Natural killer cell (primary cell): ENCODE data around the gene CAMTA1. TPM values are rescaled to one million over a fixed set of nuclear protein-coding genes. Genes with fewer than 3 reads are reported as not detected.

Experiments used
- ATAC-seq, 3 donors: fragments of 150-1000 bp in 2 of 3; fragments of 200-7000 bp in 1 of 3; cut with Tn5 transposase; 1 replicate in 1 of 3; 2 replicates in 2 of 3; pipeline ENCODE4 v1.10.0; 2021; ENCODE audit warnings: mild to moderate bottlenecking in 2 of 3, moderate library complexity in 2 of 3
- DNase-seq, 2 donors: peaks; one replicate each; pipeline versions ENCODE4 v3.0.0 to v3.0.0-alpha.2; 2013 to 2021; ENCODE audit warnings: mixed read lengths in 1 of 2
- H3K27ac ChIP-seq: one replicate; pipeline ENCODE4 v1.5.1; 2013; ENCODE audit warnings: mild to moderate bottlenecking, low read length
- H3K27me3 ChIP-seq: one replicate; pipeline ENCODE4 v1.6.1; 2013; ENCODE audit warnings: low read length; ENCODE audit not compliant: control insufficient read depth, insufficient read depth
- H3K36me3 ChIP-seq: one replicate; pipeline ENCODE4 v1.6.1; 2013; ENCODE audit warnings: low read length; ENCODE audit not compliant: control insufficient read depth, insufficient read depth
- H3K4me1 ChIP-seq: one replicate; pipeline ENCODE4 v1.6.1; 2013; ENCODE audit warnings: low read length; ENCODE audit not compliant: control insufficient read depth, insufficient read depth
- H3K4me3 ChIP-seq: one replicate; pipeline ENCODE4 v1.5.1; 2013; ENCODE audit warnings: low read length
- H3K9me3 ChIP-seq: one replicate; pipeline ENCODE4 v1.6.1; 2013; ENCODE audit warnings: low read length; ENCODE audit not compliant: control insufficient read depth, insufficient read depth
- H3K27ac Mint-ChIP-seq, 2 donors: one replicate each; pipeline ENCODE4 v1.8.0; 2022; ENCODE audit warnings: mild to moderate bottlenecking in 2 of 2, mixed read lengths in 2 of 2, moderate library complexity in 1 of 2
- H3K27me3 Mint-ChIP-seq, 2 donors: one replicate each; pipeline ENCODE4 v1.8.0; 2022; ENCODE audit warnings: low read depth in 2 of 2, mixed read lengths in 2 of 2
- H3K36me3 Mint-ChIP-seq: one replicate; pipeline ENCODE4 v1.8.0; 2022; ENCODE audit warnings: mixed read lengths
- H3K4me1 Mint-ChIP-seq, 2 donors: one replicate each; pipeline ENCODE4 v1.8.0; 2022; ENCODE audit warnings: mixed read lengths in 2 of 2
- H3K4me3 Mint-ChIP-seq: one replicate; pipeline ENCODE4 v1.8.0; 2022; ENCODE audit warnings: mild to moderate bottlenecking, moderate library complexity, mixed read lengths
- H3K9me3 Mint-ChIP-seq, 2 donors: one replicate each; pipeline ENCODE4 v1.8.0; 2022; ENCODE audit warnings: mixed read lengths in 2 of 2
- CTCF ChIP-seq: fragments of 200-600 bp; IDR thresholded peaks from one replicate; pipeline ENCODE4 v1.8.0; 2022; ENCODE audit warnings: antibody characterized with exemption
- WGBS: methylation state at CpG from one replicate; pipeline ENCODE4 v1.1.7; 2013; ENCODE audit warnings: missing lambda C conversion rate; ENCODE audit not compliant: insufficient coverage; 5-methylcytosine and 5-hydroxymethylcytosine counted together
- intact Hi-C: fragments of 100-400 bp; cut with micrococcal nuclease; formaldehyde crosslinking; loops from one replicate; pipeline ENCODE4 v1.14.2; 2022
- total RNA-seq, 4 donors: library from RNA; stranded (reverse); fragments of 120-200 nt in 1 of 4; gene quantifications; one replicate each; pipeline versions ENCODE4 v1.2.3 to v1.2.4, GENCODE V29; 2013 to 2022

Gene CAMTA1
- total RNA-seq, 3 donors from 2014 or later (not counting 1 experiment from before 2014, with no cell fraction given) = 40.6 to 53.3 (median 44.9) TPM

GRCh38 chr1:7564137-7564536, 778.9 kb downstream of the CAMTA1 start:
- no peak overlapping the region for H3K27ac ChIP-seq
- no peaks in the 10 kb centered on the region for H3K27me3 Mint-ChIP-seq
- ATAC-seq (no peak), DNase-seq (no peak)
- WGBS = 89% methylated on average over 12 of the region's 12 CpGs
- H3K4me3 ChIP-seq = no peak overlapping the region
- H3K27me3 ChIP-seq = no peaks in the 10 kb centered on the region
- no peaks in the 10 kb centered on the region for H3K4me1 ChIP-seq
- H3K4me1 Mint-ChIP-seq = no peaks in the 10 kb centered on the region
- intact Hi-C loops = no loop called here
- TF ChIP-seq CTCF = no peak
- no peak overlapping the region for H3K4me3 Mint-ChIP-seq
- H3K36me3 ChIP-seq = no peaks in the 10 kb centered on the region
- no peaks in the 10 kb centered on the region for H3K36me3 Mint-ChIP-seq
- H3K9me3 Mint-ChIP-seq = no peaks in the 10 kb centered on the region
- H3K9me3 ChIP-seq = no peaks in the 10 kb centered on the region
- H3K27ac Mint-ChIP-seq = no peak overlapping the region

- Histone ChIP-seq H3K9me3 (no peaks in the 10 kb centered on the region), H3K27me3 (no peaks in the 10 kb centered on the region), H3K36me3 (no peaks in the 10 kb centered on the region), H3K4me3 (no peak overlapping the region), H3K4me1 (no peaks in the 10 kb centered on the region), H3K27ac (no peak overlapping the region)
- Mint-ChIP-seq H3K27me3 (no peaks in the 10 kb centered on the region), H3K27ac (no peak overlapping the region), H3K4me1 (no peaks in the 10 kb centered on the region), H3K9me3 (no peaks in the 10 kb centered on the region), H3K36me3 (no peaks in the 10 kb centered on the region), H3K4me3 (no peak overlapping the region)
- no peak for TF ChIP-seq CTCF
- DNase-seq (no peak), ATAC-seq (no peak)
- 87% methylated on average over 10 of the region's 10 CpGs for WGBS
- intact Hi-C loops = no loop called here
These were observed 780.0 kb downstream of the CAMTA1 start for GRCh38 chr1:7565099-7565750.

- H3K27ac Mint-ChIP-seq = no peak overlapping the region
- Histone ChIP-seq H3K4me3 (no peak overlapping the region), H3K27ac (no peak overlapping the region), H3K27me3 (no peaks in the 10 kb centered on the region), H3K9me3 (no peaks in the 10 kb centered on the region), H3K4me1 (no peaks in the 10 kb centered on the region), H3K36me3 (no peaks in the 10 kb centered on the region)
- no peak overlapping the region for H3K4me3 Mint-ChIP-seq
- WGBS = 76% methylated on average over 16 of the region's 16 CpGs
- no peaks in the 10 kb centered on the region for H3K27me3 Mint-ChIP-seq
- H3K4me1 Mint-ChIP-seq = no peaks in the 10 kb centered on the region
- TF ChIP-seq CTCF = no peak
- no peaks in the 10 kb centered on the region for H3K9me3 Mint-ChIP-seq
- no peak for ATAC-seq
- DNase-seq = no peak
- intact Hi-C loops = no loop called here
- no peaks in the 10 kb centered on the region for H3K36me3 Mint-ChIP-seq
These were observed 781.4 kb downstream of the CAMTA1 start for GRCh38 chr1:7566417-7567375.
